ENCODE data around the gene NOTCH1.

The NOTCH1 gene

DNA sequence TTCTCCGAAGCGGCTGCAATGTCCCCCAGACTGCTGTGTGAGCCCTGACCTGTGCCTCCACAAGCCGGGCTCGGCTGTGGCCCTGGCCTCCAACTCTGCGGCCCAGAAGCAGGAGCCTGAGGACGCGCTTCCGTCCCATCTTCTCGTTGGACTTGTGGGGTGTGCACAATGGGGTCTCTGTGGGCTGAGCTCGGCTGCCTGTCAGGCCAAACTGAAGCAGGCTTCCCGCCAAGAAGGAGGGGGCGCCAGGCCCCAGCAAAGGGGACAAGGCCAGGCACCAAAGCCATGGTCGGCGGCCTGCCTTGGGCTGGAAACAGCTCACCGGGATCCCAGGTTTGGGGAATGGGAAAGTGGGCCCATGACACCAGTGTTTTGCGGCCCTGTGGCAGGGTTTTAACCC is 4.1 kb downstream of the NOTCH1 start:
- Histone ChIP-seq H3K4me1 (ENCODE audit: insufficient read depth, low read length) (no peaks in the 10 kb centered on the region), H3K9ac (ENCODE audit: low read depth, low read length) (no peak overlapping the region), H3K27ac (ENCODE audit: low read depth, low read length) (no peak overlapping the region), H3K27me3 (ENCODE audit: insufficient read depth, low read length) (no peaks in the 10 kb centered on the region), H3K4me3 (ENCODE audit: low read length) (no peak overlapping the region), H3K9me3 (ENCODE audit: insufficient read depth, low read depth, low read length) (no peaks in the 10 kb centered on the region), H3K36me3 (ENCODE audit: insufficient read depth, low read length) (peaks cover 37% of the 10 kb centered on the region)
- WGBS, result 92% methylated on average over 16 of the region's 16 CpGs

DNA sequence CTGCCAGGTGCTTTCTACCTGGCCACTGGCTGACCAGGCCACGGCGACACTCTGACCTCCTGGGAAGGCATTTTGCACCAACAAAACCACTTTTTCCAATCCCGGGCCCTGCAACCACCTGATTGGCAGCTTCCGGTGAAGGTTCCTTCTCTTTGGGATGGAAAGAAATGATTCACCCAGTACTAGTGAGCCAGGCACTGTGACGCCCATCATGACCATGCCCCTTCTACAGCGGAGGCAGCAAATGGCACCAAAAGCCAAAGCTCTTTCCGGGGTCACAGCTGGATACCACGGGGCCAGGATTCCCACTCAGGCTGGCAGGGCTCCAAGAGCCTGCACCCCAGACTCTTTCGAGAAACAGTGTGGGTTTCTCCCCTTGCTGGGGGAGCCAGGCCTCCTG is 4.7 kb downstream of the NOTCH1 start:
- no peaks in the 10 kb centered on the region for H3K9me3 ChIP-seq (ENCODE audit: insufficient read depth, low read depth, low read length)
- no peak overlapping the region for H3K27ac ChIP-seq (ENCODE audit: low read depth, low read length)
- no peak overlapping the region for H3K4me3 ChIP-seq (ENCODE audit: low read length)
- no peaks in the 10 kb centered on the region for H3K27me3 ChIP-seq (ENCODE audit: insufficient read depth, low read length)
- H3K4me1 ChIP-seq (ENCODE audit: insufficient read depth, low read length), result no peaks in the 10 kb centered on the region
- peaks cover 37% of the 10 kb centered on the region for H3K36me3 ChIP-seq (ENCODE audit: insufficient read depth, low read length)
- whole genome bisulfite sequencing, result 95% methylated on average over 9 of the region's 9 CpGs
- no peak overlapping the region for H3K9ac ChIP-seq (ENCODE audit: low read depth, low read length)

DNA sequence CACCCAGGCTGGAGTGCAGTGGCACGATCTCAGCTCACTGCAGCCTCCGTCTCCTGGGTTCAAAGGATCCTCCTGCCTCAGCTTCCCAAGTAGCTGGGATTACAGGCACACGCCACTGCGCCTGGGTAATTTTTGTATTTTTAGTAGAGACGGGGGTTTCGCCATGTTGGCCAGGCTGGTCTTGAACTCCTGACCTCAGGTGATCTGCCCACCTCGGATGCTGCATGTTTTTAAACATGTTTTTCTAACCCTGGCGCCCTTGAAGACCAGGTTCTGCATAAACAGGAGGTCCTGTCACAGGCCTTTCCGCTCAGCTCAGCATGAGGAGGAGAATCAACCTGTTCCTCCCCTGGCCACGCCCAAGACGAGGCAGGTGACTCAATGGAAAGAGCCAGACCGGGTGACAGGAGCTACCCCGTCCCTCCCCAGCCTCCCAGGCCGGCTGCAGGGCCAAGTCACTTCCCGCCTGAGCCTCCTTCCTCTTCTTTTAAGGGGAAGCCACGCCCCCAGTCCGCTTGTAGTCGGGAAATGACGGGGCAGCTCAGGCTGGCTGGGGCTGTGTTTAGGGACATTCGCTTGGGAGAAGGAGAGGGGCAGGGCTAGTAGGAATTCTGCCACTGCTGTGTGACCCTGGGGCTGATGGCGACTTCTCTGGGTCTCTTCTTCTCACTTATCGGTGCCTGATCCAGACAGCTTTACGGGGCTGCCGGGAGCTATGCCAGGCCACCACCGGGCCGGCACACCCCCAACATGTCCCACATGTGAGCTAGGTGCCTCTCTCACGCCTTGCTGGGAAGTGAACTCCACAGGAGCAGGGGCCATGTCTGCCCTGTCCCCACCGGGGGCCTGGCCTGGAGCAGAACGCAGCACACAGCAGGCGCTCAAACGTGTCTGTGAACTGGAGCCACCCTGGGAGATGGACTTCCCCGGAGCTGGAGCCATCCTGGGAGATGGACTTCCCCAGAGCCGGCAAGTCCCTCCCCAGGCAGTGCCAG is 6.1 kb downstream of the NOTCH1 start:
- H3K27me3 ChIP-seq (ENCODE audit: insufficient read depth, low read length), result no peaks in the 10 kb centered on the region
- H3K9me3 ChIP-seq (ENCODE audit: insufficient read depth, low read depth, low read length), result no peaks in the 10 kb centered on the region
- no peak overlapping the region for H3K9ac ChIP-seq (ENCODE audit: low read depth, low read length)
- H3K27ac ChIP-seq (ENCODE audit: low read depth, low read length), result no peak overlapping the region
- 83% methylated on average over 33 of the region's 33 CpGs for WGBS
- H3K36me3 ChIP-seq (ENCODE audit: insufficient read depth, low read length), result peaks cover 37% of the 10 kb centered on the region
- no peak overlapping the region for H3K4me3 ChIP-seq (ENCODE audit: low read length)
- no peaks in the 10 kb centered on the region for H3K4me1 ChIP-seq (ENCODE audit: insufficient read depth, low read length)

DNA sequence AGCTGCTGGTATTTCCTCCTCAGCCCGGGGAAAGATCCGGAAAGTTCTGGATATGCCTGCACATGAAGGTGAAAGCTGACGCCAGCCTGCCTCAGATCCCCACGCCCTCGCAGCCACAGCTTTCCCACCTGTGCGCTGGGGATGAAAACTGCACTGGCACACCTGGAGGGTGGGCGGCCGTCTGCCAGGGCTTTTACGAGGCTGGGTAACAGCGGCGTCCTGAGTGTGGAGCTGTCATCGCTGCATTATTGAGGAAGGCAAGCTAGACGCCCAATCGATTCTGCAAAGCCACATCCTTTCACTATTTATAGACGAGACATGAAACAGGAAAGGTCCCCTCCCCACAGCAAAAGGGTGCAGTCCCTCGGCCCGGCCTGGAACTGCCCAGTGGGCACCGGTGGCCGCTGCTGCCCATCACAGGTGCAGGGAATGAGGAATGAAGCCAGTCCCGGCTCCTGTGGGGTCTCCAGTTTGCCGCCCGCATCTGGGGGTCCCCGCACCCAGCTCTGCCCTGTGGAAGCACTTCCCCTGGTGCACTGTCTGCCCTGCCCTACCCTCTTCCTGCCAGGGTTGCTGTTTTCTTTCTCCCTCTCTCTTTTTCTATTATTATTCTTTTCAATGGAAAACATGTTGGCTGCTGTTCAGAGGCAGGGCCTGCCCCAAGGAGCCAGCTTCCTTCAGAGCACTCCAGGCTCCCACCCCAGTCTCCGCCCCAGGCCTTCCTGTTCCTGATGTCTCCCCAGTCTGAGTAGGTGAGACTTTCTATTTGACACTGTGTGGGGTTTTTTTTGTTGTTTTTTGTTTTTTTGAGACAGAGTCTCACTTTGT is 7.0 kb downstream of the NOTCH1 start:
- H3K4me1 ChIP-seq (ENCODE audit: insufficient read depth, low read length), result no peaks in the 10 kb centered on the region
- no peak overlapping the region for H3K27ac ChIP-seq (ENCODE audit: low read depth, low read length)
- H3K9me3 ChIP-seq (ENCODE audit: insufficient read depth, low read depth, low read length), result no peaks in the 10 kb centered on the region
- no peak overlapping the region for H3K9ac ChIP-seq (ENCODE audit: low read depth, low read length)
- 94% methylated on average over 24 of the region's 24 CpGs for WGBS
- no peaks in the 10 kb centered on the region for H3K27me3 ChIP-seq (ENCODE audit: insufficient read depth, low read length)
- H3K4me3 ChIP-seq (ENCODE audit: low read length), result no peak overlapping the region
- peaks cover 44% of the 10 kb centered on the region for H3K36me3 ChIP-seq (ENCODE audit: insufficient read depth, low read length)

DNA sequence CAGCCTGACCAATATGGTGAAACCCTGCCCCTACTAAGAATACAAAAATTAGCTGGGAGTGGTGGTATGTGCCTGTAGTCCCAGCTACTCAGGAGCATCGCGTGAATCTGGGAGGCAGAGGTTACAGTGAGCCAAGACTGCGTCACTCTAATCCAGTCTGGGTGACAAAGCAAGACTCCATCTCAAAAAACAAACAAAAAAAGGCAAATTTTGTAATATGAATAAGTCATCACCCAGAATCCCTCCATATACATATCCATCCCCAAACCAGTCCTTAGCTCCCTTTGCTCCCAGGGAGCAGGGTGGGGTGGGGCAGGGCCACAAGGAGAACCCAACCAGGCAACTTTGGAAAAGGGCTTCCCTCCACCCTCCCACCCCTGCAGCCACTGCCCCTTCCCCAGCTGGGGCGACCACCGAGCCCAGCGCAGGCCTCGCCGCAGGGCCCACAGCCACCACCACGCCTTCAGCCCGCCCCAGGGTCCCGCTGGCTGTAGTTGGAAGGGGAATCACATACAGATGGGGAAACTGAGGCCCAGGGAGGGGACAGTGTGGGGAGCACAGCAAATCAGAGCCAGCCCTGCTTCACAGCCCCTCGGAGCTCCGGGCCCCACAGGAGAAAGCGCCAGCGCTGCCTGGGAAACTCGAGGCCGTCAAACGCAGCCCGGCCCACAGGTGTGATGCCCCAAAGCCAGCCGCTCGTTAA is 7.8 kb downstream of the NOTCH1 start:
- H3K27ac ChIP-seq (ENCODE audit: low read depth, low read length), result no peak overlapping the region
- peaks cover 42% of the 10 kb centered on the region for H3K36me3 ChIP-seq (ENCODE audit: insufficient read depth, low read length)
- H3K9me3 ChIP-seq (ENCODE audit: insufficient read depth, low read depth, low read length), result no peaks in the 10 kb centered on the region
- no peak overlapping the region for H3K9ac ChIP-seq (ENCODE audit: low read depth, low read length)
- H3K4me1 ChIP-seq (ENCODE audit: insufficient read depth, low read length), result no peaks in the 10 kb centered on the region
- H3K27me3 ChIP-seq (ENCODE audit: insufficient read depth, low read length), result no peaks in the 10 kb centered on the region
- 95% methylated on average over 21 of the region's 21 CpGs for WGBS
- H3K4me3 ChIP-seq (ENCODE audit: low read length), result no peak overlapping the region

DNA sequence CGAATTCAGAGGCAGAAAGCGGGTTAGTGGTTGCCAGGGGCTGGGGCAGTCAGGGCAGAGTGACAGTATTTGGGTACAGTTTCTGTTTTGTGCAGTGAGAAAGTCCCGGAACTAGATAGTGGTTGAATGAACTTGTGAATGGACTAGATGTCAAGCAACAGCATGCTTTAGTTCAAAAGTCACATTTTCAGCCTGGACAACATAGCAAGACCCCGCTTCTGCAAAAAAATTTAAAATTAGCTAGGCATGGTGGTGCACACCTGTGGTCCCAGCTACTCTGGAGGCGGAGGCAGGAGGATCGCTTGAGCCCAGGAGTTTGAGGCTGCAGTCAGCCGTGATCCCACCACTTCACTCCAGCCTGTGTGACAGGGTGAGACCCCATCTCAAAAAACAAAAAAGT is 8.4 kb downstream of the NOTCH1 start:
- WGBS, result 96% methylated on average over 7 of the region's 7 CpGs
- no peaks in the 10 kb centered on the region for H3K4me1 ChIP-seq (ENCODE audit: insufficient read depth, low read length)
- H3K4me3 ChIP-seq (ENCODE audit: low read length), result no peak overlapping the region
- H3K9ac ChIP-seq (ENCODE audit: low read depth, low read length), result no peak overlapping the region
- H3K36me3 ChIP-seq (ENCODE audit: insufficient read depth, low read length), result peaks cover 37% of the 10 kb centered on the region
- no peak overlapping the region for H3K27ac ChIP-seq (ENCODE audit: low read depth, low read length)
- no peaks in the 10 kb centered on the region for H3K27me3 ChIP-seq (ENCODE audit: insufficient read depth, low read length)
- no peaks in the 10 kb centered on the region for H3K9me3 ChIP-seq (ENCODE audit: insufficient read depth, low read depth, low read length)

DNA sequence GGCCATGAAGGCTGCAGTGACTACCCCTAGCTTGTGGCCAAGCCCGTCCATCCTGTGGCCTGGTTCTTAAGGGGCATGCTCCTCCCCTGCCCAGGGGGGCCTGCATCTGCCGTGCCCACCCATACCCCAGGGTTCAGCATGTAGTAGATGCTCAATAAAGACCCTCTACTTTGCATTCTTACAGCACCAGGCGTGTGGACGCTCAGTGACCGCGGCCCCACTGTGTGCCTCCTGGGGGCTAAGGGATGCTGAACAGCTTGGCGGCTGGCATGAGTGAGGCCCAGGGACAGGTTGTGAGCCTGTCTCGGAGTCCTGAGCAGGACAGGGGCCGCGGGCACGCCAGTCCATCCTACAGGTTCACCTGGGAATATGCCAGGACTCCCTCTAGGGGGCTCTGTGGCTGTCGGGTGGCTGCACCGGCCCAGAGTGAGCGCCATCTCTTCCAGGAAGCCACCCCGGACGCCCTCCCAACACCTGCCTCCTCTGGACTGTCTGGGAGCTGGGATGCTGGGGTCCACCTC is 9.1 kb downstream of the NOTCH1 start:
- no peak overlapping the region for H3K9ac ChIP-seq (ENCODE audit: low read depth, low read length)
- no peak overlapping the region for H3K27ac ChIP-seq (ENCODE audit: low read depth, low read length)
- no peaks in the 10 kb centered on the region for H3K4me1 ChIP-seq (ENCODE audit: insufficient read depth, low read length)
- peaks cover 30% of the 10 kb centered on the region for H3K36me3 ChIP-seq (ENCODE audit: insufficient read depth, low read length)
- 86% methylated on average over 16 of the region's 16 CpGs for WGBS
- no peak overlapping the region for H3K4me3 ChIP-seq (ENCODE audit: low read length)
- H3K9me3 ChIP-seq (ENCODE audit: insufficient read depth, low read depth, low read length), result no peaks in the 10 kb centered on the region
- H3K27me3 ChIP-seq (ENCODE audit: insufficient read depth, low read length), result no peaks in the 10 kb centered on the region

DNA sequence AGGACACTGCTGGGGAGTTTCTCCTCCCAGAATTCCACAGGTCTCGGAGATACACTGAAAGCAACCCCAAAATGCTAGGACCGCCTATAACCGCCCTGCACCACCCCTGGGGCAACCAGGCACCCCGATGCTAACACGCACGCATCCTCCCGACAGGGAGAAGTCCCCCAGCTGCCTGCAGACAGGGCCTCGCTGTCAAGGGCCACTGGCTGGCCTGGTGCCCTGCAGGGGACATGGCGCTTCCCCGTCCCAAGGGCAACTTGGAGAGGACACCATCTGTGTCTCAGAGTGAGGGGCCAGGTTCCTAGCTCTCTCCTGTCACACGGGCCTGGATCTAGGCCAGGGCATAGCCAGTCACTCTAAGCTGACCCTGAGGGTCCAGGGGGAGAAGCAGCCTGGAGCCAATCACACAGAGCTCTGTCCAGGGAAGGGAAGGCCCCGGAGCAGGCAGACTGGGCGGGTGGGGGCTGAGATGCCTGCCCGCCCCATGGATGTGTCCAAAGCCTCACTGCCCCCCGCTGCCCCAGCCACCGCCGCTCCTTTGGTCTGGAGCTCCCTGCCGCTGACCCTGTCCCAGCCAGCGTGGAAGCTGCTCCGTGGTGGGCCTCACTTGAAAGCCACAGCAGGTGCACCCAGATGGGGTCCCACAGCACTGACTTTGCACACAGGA is 9.7 kb downstream of the NOTCH1 start:
- no peaks in the 10 kb centered on the region for H3K9me3 ChIP-seq (ENCODE audit: insufficient read depth, low read depth, low read length)
- H3K4me1 ChIP-seq (ENCODE audit: insufficient read depth, low read length), result no peaks in the 10 kb centered on the region

DNA sequence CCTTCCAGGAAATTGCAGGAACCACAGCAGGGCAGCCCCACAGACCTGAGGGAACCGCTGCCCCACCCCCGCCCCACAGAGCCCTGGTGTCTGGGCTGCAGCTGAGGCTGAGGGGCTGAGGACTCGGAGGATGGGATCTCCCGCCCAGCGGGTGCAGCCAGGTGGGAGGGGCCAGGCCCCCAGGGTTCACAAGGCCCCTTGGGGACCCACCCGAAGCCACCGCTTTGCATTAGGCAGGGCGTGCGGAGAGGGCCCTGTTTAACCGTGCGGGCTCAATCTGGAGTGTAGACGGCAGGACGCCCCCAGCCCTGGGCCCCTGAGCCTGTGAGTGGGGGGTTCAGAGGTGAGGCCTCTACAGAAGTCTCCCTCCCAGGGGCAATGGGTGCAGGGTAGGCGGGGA is 10.8 kb downstream of the NOTCH1 start:
- Histone ChIP-seq H3K4me1 (ENCODE audit: insufficient read depth, low read length) (peaks cover 2% of the 10 kb centered on the region; the same call in 1 of the 2 replicates), H3K27ac (ENCODE audit: low read depth, low read length) (no peak overlapping the region), H3K36me3 (ENCODE audit: insufficient read depth, low read length) (peaks cover 19% of the 10 kb centered on the region), H3K9ac (ENCODE audit: low read depth, low read length) (no peak overlapping the region), H3K9me3 (ENCODE audit: insufficient read depth, low read depth, low read length) (no peaks in the 10 kb centered on the region), H3K27me3 (ENCODE audit: insufficient read depth, low read length) (no peaks in the 10 kb centered on the region), H3K4me3 (ENCODE audit: low read length) (no peak overlapping the region)
- 85% methylated on average over 14 of the region's 14 CpGs for WGBS

More for the DNA sequence above, 9.7 kb downstream of the NOTCH1 start:
- Histone ChIP-seq H3K27me3 (ENCODE audit: insufficient read depth, low read length) (no peaks in the 10 kb centered on the region), H3K4me3 (ENCODE audit: low read length) (no peak overlapping the region), H3K27ac (ENCODE audit: low read depth, low read length) (no peak overlapping the region), H3K9ac (ENCODE audit: low read depth, low read length) (no peak overlapping the region), H3K36me3 (ENCODE audit: insufficient read depth, low read length) (peaks cover 26% of the 10 kb centered on the region)
- 91% methylated on average over 20 of the region's 20 CpGs for WGBS

DNA sequence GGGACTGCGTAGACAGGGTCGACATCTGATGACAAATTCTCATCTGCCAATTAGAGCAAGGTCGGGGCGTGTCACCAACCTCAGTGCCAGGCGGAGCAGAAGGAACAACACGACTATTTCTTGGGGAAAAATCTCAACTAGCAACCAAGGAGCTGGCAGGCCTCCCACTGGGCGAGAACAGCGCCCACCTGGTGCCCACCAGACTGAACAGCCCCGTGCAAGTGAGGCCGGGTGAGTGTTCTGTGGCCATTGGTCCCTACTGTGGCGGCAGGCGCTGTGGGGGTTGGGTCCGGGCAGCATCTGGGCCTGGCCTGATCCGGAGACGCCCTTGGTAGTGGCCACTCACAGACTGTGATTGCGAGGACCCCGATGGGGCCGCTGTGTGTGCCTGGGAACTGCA is 11.5 kb downstream of the NOTCH1 start:
- WGBS, result 93% methylated on average over 18 of the region's 18 CpGs
- Histone ChIP-seq H3K27ac (ENCODE audit: low read depth, low read length) (no peak overlapping the region), H3K27me3 (ENCODE audit: insufficient read depth, low read length) (no peaks in the 10 kb centered on the region), H3K4me3 (ENCODE audit: low read length) (no peak overlapping the region), H3K36me3 (ENCODE audit: insufficient read depth, low read length) (peaks cover 19% of the 10 kb centered on the region), H3K9me3 (ENCODE audit: insufficient read depth, low read depth, low read length) (no peaks in the 10 kb centered on the region), H3K4me1 (ENCODE audit: insufficient read depth, low read length) (peaks cover 2% of the 10 kb centered on the region; the same call in 1 of the 2 replicates), H3K9ac (ENCODE audit: low read depth, low read length) (no peak overlapping the region)
